Tibial nerve (tissue), 4 donors: Measurements from ENCODE around the gene C13orf46.

Source experiments
- EP300 ChIP-seq, 2 donors: sonication (generic); formaldehyde crosslinking; IDR thresholded peaks; one replicate each; pipeline ENCODE4 v1.6.1; 2017; ENCODE audit warnings: antibody characterized with exemption in 2 of 2, mild to moderate bottlenecking in 1 of 2
- POLR2A ChIP-seq, 2 donors: fragments of 450-650 bp; IDR thresholded peaks; one replicate each; pipeline ENCODE4 v1.6.1; 2017; ENCODE audit warnings: antibody characterized with exemption in 2 of 2, mild to moderate bottlenecking in 2 of 2, moderate library complexity in 2 of 2
- TF ChIP-seq, protein P1 (sequence below), 5 experiments: fragments of 200-600 bp in 3 of 5; fragments of 450-650 bp in 2 of 5; sonication (generic) in 3 of 5; IDR thresholded peaks; one replicate each; pipeline ENCODE4 v1.5.1; 2016 to 2019; ENCODE audit warnings: antibody characterized with exemption in 5 of 5, mild to moderate bottlenecking in 3 of 5, moderate library complexity in 2 of 5

DNA sequence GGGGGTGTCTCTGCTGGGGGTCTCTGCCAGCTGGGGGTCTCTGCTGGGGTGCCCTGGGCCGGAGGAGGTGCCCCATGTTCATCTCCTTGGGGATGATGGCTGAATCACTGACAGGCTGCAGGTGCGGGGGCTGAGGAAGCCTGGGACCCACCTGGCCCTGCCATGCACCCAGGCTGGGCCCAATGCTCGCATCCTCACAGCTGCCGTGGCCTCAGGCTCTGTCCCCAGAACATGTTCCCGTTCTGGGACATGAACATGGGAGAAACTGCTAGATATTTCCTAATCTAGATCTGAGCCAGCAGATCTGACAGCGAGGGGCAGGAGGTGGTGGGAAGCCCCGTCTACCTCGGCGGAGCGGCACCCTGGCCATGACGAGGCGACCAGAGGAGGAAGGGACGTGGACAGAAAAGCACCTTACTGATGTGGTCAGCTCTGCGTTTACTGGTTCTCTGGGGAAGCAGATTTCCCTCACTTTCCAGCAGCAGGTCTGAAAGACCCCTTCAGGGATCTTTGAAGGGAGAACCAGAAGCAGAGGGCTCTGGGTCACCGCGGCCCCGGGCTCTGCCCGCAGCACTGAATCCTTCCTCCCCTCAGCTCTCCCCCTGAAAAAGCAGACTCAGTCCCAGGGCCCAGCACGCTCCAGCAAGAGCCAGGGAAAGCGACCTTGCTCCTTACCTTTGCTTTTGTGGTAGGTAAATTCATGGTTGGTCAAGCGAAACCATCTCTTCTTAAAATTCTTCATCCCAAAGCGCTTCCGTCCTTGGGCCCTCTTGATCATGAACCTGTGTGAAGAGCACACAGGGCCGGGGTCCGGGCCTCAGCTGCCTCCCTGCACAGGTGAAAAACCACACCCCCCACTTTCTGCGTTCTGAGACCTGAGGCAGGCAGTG, 26.5 kb upstream of the C13orf46 start:
- TF ChIP-seq, protein P1, sequence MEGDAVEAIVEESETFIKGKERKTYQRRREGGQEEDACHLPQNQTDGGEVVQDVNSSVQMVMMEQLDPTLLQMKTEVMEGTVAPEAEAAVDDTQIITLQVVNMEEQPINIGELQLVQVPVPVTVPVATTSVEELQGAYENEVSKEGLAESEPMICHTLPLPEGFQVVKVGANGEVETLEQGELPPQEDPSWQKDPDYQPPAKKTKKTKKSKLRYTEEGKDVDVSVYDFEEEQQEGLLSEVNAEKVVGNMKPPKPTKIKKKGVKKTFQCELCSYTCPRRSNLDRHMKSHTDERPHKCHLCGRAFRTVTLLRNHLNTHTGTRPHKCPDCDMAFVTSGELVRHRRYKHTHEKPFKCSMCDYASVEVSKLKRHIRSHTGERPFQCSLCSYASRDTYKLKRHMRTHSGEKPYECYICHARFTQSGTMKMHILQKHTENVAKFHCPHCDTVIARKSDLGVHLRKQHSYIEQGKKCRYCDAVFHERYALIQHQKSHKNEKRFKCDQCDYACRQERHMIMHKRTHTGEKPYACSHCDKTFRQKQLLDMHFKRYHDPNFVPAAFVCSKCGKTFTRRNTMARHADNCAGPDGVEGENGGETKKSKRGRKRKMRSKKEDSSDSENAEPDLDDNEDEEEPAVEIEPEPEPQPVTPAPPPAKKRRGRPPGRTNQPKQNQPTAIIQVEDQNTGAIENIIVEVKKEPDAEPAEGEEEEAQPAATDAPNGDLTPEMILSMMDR (IDR thresholded peaks at IDR 0.05): no peak
- no peak for TF ChIP-seq POLR2A (IDR thresholded peaks at IDR 0.05)
- no peak for TF ChIP-seq EP300 (IDR thresholded peaks at IDR 0.05)
